Stimulated activated CD8-positive, alpha-beta memory T cell treated with anti-CD3 and anti-CD28 coated beads, Interleukin-12 subunit alpha, Interleukin-12 subunit beta, amount 100 ng/mL, for 24 hours (primary cell): ENCODE measurements around the gene FLAD1.

Source experiments
- DNase-seq: peaks from one replicate; pipeline ENCODE4 v3.0.0-alpha.2; 2020; ENCODE audit errors: extremely low read depth

FLAD1 gene

DNA sequence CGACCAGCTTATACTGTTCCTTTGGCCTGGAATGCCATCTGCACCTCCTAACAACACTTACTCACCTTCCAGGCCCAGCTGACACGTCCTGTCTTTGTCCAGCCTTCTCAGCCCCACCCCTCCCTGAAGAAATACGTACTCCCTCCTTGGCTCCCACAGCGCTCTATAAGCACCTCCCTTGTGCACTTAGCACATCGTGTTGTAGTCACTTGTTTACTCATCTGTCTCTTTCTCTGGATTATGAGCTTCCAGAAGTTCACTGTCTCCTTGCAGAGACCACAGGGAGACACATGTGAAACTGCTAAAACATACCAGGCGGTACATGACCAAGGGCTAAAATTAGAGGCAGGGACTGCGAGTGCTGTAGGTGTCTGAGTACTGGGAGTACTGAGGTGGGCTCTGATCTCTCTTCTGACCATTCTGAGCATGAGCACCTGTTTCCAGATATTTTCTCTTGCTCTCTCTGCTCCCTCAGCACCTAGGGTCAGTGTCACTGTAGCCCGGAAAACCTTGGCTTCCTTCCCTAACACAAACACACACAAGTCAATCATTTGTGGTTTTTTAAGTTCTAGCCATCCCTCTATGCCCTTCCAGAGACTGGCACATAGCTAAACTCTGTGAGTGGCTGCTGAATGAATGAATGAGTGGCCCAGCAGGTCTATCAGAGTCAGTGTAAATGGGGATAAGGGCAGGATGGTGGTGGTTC, 55.6 kb downstream of the FLAD1 start:
- DNase-seq: no peak

DNA sequence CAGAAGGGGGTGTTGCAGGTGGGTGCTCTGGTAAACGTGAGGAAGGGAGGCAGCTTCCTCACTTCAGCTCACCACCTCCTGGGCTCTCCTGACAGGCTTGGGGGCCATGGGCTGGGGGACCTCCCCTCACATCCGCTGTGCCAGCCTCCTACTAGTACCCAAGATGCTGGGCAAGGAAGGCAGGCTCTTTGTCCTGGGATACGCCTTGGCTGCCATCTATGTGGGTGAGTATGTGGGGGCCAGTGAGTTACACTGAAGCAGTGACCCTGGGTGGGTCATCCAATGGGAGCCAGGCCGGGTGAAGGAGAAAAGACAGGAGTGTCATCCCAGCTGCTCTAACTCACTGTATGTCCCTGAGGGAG, 56.1 kb downstream of the FLAD1 start:
- DNase-seq: no peak

- DNase-seq: no peak
Measured at GRCh38 chr1:155040358-155041093, 57.4 kb downstream of the FLAD1 start.
